Loucy (cell line): ENCODE data around the gene DOCK3.

Experiments used
- H2AFZ ChIP-seq: fragments of 200-600 bp; sonication (generic); 2 replicates; pipeline ENCODE4 v1.6.0; 2016; ENCODE audit warnings: antibody characterized with exemption, mild to moderate bottlenecking, low read length, moderate library complexity
- H3F3A ChIP-seq: fragments of 200-600 bp; 2 replicates; pipeline ENCODE4 v1.6.0; 2016; ENCODE audit warnings: antibody characterized with exemption, low read depth, mild to moderate bottlenecking
- H3K27me3 ChIP-seq: fragments of 200-600 bp; sonication (generic); 2 replicates; pipeline ENCODE4 v1.6.1; 2014; ENCODE audit warnings: low read length, mild to moderate bottlenecking; ENCODE audit not compliant: insufficient read depth, poor library complexity, severe bottlenecking
- H3K36me3 ChIP-seq: fragments of 200-600 bp; sonication (generic); 2 replicates; pipeline ENCODE4 v1.6.1; 2016; ENCODE audit warnings: low read length; ENCODE audit not compliant: insufficient read depth
- H3K4me1 ChIP-seq: fragments of 200-600 bp; sonication (generic); 2 replicates; pipeline ENCODE4 v1.5.1; 2014; ENCODE audit warnings: low read length, mild to moderate bottlenecking; ENCODE audit not compliant: insufficient read depth, poor library complexity, severe bottlenecking
- H3K4me2 ChIP-seq: fragments of 200-600 bp; sonication (generic); 2 replicates; pipeline ENCODE4 v1.6.0; 2014; ENCODE audit warnings: antibody characterized with exemption, low read length, low read depth, mild to moderate bottlenecking; ENCODE audit not compliant: poor library complexity, severe bottlenecking
- H3K4me3 ChIP-seq: fragments of 200-600 bp; sonication (generic); 2 replicates; pipeline ENCODE4 v1.5.1; 2014; ENCODE audit warnings: low read length, mild to moderate bottlenecking, mixed read lengths; ENCODE audit not compliant: poor library complexity, severe bottlenecking
- H3K79me2 ChIP-seq: fragments of 200-600 bp; sonication (generic); 2 replicates; pipeline ENCODE4 v1.6.1; 2014; ENCODE audit warnings: low read length; ENCODE audit not compliant: insufficient read depth
- H3K9ac ChIP-seq: fragments of 200-600 bp; sonication (generic); 2 replicates; pipeline ENCODE4 v1.6.0; 2014; ENCODE audit warnings: mild to moderate bottlenecking, low read depth, low read length, moderate library complexity; ENCODE audit not compliant: poor library complexity, severe bottlenecking
- H3K9me2 ChIP-seq: fragments of 200-600 bp; sonication (generic); replicated peaks from 2 replicates; pipeline ENCODE4 v1.6.1; 2016; ENCODE audit warnings: low read depth, low read length, mixed read lengths
- H3K9me3 ChIP-seq: fragments of 200-600 bp; sonication (generic); 2 replicates; pipeline ENCODE4 v1.6.1; 2014; ENCODE audit warnings: mild to moderate bottlenecking, antibody characterized with exemption, low read length, low read depth; ENCODE audit not compliant: insufficient read depth
- H4K20me1 ChIP-seq: fragments of 200-600 bp; sonication (generic); 2 replicates; pipeline ENCODE4 v1.6.0; 2014; ENCODE audit warnings: antibody characterized with exemption, low read length, mild to moderate bottlenecking; ENCODE audit not compliant: insufficient read depth, poor library complexity, severe bottlenecking
- CTCF ChIP-seq: fragments of 200-600 bp; sonication (generic); conservative IDR thresholded peaks from 2 replicates; pipeline ENCODE4 v1.5.1; 2014; ENCODE audit warnings: mild to moderate bottlenecking, antibody characterized with exemption, low read length
- EZH2phosphoT487 ChIP-seq: fragments of 200-600 bp; IDR thresholded peaks from 2 replicates; pipeline ENCODE4 v1.6.1; 2018; ENCODE audit warnings: antibody characterized with exemption, mild to moderate bottlenecking, moderate library complexity, borderline replicate concordance

The DOCK3 gene

DNA sequence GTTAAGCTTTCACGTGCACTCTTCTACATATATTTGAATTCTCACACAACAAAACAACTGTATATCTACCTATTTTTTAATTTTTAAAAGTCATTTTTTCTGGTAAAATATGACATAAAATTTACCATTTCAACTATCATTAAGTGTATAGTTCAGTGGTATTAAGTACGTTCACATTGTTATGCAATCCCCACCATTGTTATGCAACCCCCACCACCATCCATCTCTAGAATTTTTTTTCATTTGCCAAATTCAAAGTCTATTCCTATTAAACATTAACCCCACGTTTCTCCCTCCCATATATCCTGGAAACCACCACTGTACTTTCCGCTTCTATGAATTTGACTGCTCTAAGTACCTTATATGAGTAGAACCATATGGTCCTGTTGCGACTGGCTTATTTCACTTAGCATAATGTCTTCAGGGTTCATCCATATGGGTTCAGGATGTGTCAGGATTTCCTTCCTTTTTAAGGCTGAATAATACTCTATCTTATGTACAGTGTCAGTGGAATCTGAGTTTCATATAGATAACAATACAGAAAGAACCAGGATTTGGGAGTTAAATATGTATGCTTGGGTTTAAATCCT lies 279.2 kb downstream of the DOCK3 start:
- H3F3A ChIP-seq, result no peaks in the 10 kb centered on the region
- H3K4me2 ChIP-seq, result no peak overlapping the region
- no peaks in the 10 kb centered on the region for H4K20me1 ChIP-seq
- H3K36me3 ChIP-seq, result no peaks in the 10 kb centered on the region
- no peaks in the 10 kb centered on the region for H3K9me3 ChIP-seq
- H2AFZ ChIP-seq, result no peak overlapping the region
- H3K4me1 ChIP-seq, result peaks cover 6% of the 10 kb centered on the region
- TF ChIP-seq EZH2phosphoT487, result no peak
- no peak for TF ChIP-seq CTCF
- H3K27me3 ChIP-seq, result no peaks in the 10 kb centered on the region
- no peak overlapping the region for H3K4me3 ChIP-seq
- no peaks in the 10 kb centered on the region for H3K9me2 ChIP-seq
- no peaks in the 10 kb centered on the region for H3K79me2 ChIP-seq
- no peak overlapping the region for H3K9ac ChIP-seq

- Histone ChIP-seq H3K4me3 (no peak overlapping the region), H3K27me3 (no peaks in the 10 kb centered on the region), H4K20me1 (no peaks in the 10 kb centered on the region), H3K9me2 (no peaks in the 10 kb centered on the region), H3K4me1 (no peaks in the 10 kb centered on the region), H3K9me3 (no peaks in the 10 kb centered on the region), H2AFZ (no peak overlapping the region), H3F3A (no peaks in the 10 kb centered on the region), H3K79me2 (no peaks in the 10 kb centered on the region), H3K36me3 (no peaks in the 10 kb centered on the region), H3K9ac (no peak overlapping the region), H3K4me2 (no peak overlapping the region)
- no peak for TF ChIP-seq CTCF
Observed at GRCh38 chr3:50961386-50961785, 286.7 kb downstream of the DOCK3 start.

DNA sequence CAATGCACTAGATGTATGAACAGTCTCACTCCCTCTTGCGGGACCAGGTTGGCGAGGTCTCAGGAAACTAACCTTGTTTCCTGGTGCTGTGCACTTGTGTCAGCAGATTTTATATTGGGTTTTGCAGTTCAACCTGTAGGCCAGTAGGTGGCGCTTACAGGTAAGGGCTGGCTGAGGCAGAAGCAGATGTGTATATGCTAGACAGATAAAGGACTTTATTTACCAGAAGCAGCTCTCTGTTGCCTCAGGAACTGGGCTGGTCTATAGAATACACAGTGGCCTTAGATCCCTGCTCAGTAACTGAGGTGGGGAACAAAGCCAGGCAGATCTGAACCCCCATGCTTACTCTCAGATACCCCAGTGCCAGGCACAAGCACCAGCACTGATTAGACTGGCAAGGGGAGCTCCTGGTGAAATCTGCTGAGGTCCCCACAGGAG lies 296.8 kb downstream of the DOCK3 start:
- Histone ChIP-seq H3K4me3 (no peak overlapping the region), H3K9me2 (no peaks in the 10 kb centered on the region), H3K9me3 (no peaks in the 10 kb centered on the region), H3F3A (no peaks in the 10 kb centered on the region), H2AFZ (no peak overlapping the region), H3K4me2 (no peak overlapping the region), H3K9ac (no peak overlapping the region), H3K36me3 (no peaks in the 10 kb centered on the region), H3K79me2 (no peaks in the 10 kb centered on the region), H3K4me1 (no peaks in the 10 kb centered on the region), H3K27me3 (no peaks in the 10 kb centered on the region), H4K20me1 (no peaks in the 10 kb centered on the region)
- TF ChIP-seq CTCF, result peak; percentile 95
- no peak for TF ChIP-seq EZH2phosphoT487
